Neural progenitor cell (in vitro differentiated cells): ENCODE measurements around the gene CACNA1C.

Source experiments
- EZH2 ChIP-seq: fragments of 200-600 bp; sonication (generic); IDR thresholded peaks from 2 replicates; pipeline ENCODE4 v1.6.1; 2017; ENCODE audit warnings: antibody characterized with exemption, mild to moderate bottlenecking, moderate library complexity
- TF ChIP-seq, protein P1 (sequence below): fragments of 200-600 bp; sonication (generic); IDR thresholded peaks from 2 replicates; pipeline ENCODE4 v1.5.1; 2017; ENCODE audit warnings: antibody characterized with exemption, mild to moderate bottlenecking

DNA sequence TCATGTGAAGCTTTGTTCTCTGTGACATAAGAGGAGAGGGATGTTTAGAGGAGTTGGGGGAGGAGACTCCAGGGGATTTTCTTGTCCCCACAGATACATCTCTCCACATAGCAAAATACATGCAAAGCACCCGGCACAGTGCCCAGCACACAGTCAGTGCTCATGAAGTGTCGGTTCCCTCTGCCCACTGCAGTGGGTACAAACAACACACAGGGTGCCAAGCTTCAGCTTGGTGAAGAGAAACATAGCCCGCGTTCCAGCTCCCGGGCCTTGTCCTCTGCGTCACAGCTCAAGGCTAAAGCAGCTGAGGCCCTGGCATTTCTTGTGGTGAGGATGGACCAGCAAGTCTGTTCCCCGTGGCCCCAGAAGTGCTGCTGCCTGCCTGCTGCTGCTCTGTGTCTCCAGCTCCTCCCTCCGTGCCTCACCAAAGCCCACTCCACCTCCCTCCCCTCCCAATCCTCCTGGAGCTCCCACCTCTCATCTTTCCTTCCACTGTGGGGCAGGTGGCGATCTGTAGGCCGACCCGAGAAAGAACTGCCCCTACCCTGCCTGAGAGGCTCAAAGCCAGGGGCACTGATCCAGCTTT, 685.0 kb downstream of the CACNA1C start:
- TF ChIP-seq, protein P1, sequence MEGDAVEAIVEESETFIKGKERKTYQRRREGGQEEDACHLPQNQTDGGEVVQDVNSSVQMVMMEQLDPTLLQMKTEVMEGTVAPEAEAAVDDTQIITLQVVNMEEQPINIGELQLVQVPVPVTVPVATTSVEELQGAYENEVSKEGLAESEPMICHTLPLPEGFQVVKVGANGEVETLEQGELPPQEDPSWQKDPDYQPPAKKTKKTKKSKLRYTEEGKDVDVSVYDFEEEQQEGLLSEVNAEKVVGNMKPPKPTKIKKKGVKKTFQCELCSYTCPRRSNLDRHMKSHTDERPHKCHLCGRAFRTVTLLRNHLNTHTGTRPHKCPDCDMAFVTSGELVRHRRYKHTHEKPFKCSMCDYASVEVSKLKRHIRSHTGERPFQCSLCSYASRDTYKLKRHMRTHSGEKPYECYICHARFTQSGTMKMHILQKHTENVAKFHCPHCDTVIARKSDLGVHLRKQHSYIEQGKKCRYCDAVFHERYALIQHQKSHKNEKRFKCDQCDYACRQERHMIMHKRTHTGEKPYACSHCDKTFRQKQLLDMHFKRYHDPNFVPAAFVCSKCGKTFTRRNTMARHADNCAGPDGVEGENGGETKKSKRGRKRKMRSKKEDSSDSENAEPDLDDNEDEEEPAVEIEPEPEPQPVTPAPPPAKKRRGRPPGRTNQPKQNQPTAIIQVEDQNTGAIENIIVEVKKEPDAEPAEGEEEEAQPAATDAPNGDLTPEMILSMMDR, result no peak
- TF ChIP-seq EZH2, result no peak
